Measurements from ENCODE around the gene PHACTR2.

Gene PHACTR2

GRCh38 chr6:143675382-143675900 is 2.3 kb upstream of the PHACTR2 start:
- Histone ChIP-seq H3K9me3 (ENCODE audit: control insufficient read depth, low read length) (no peaks in the 10 kb centered on the region), H3K36me3 (ENCODE audit: control insufficient read depth, insufficient read depth, low read length) (no peaks in the 10 kb centered on the region), H3K4me1 (ENCODE audit: control insufficient read depth, insufficient read depth, low read length, poor library complexity, severe bottlenecking) (peaks cover 42% of the 10 kb centered on the region), H3K4me3 (ENCODE audit: extremely low read depth, insufficient read depth, low read length, poor library complexity, severe bottlenecking) (no peak overlapping the region), H3K27ac (ENCODE audit: low read depth, low read length, severe bottlenecking) (peak overlapping the region; percentile 43)

DNA sequence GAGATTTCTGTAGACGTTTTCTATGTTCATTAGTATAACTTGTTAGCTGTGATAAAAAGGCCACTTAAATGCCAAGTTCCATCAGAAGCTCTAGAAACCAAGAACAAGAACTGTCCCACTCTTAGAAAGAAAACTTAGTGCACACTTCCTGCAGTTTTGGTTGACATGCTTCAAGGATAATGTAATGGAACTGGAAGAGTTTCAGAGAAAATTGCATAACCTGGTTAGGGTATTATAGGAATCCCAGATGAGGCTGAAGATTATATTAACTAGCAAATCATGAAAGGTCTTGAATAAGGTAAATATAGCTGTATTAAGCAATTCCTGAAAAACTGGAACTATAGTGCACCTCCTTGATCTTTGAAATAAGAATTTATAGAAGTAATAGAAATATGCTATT is 1.8 kb upstream of the PHACTR2 start:
- H3K4me3 ChIP-seq (ENCODE audit: extremely low read depth, insufficient read depth, low read length, poor library complexity, severe bottlenecking) = no peak overlapping the region
- no peaks in the 10 kb centered on the region for H3K36me3 ChIP-seq (ENCODE audit: control insufficient read depth, insufficient read depth, low read length)
- H3K4me1 ChIP-seq (ENCODE audit: control insufficient read depth, insufficient read depth, low read length, poor library complexity, severe bottlenecking) = peaks cover 44% of the 10 kb centered on the region
- peak overlapping the region; percentile 29 for H3K27ac ChIP-seq (ENCODE audit: low read depth, low read length, severe bottlenecking)
- no peaks in the 10 kb centered on the region for H3K9me3 ChIP-seq (ENCODE audit: control insufficient read depth, low read length)
- 20% methylated on average over 1 of the region's 1 CpG; no CpG with 5 or more reads in 1 of the 2 experiments for WGBS, 2 experiments (ENCODE audit: insufficient coverage in 2 of 2)

GRCh38 chr6:143676437-143677045 is 1.2 kb upstream of the PHACTR2 start:
- Histone ChIP-seq H3K4me1 (ENCODE audit: control insufficient read depth, insufficient read depth, low read length, poor library complexity, severe bottlenecking) (peaks cover 44% of the 10 kb centered on the region), H3K9me3 (ENCODE audit: control insufficient read depth, low read length) (peaks cover 2% of the 10 kb centered on the region), H3K36me3 (ENCODE audit: control insufficient read depth, insufficient read depth, low read length) (peaks cover under 1% of the 10 kb centered on the region), H3K27ac (ENCODE audit: low read depth, low read length, severe bottlenecking) (no peak overlapping the region), H3K4me3 (ENCODE audit: extremely low read depth, insufficient read depth, low read length, poor library complexity, severe bottlenecking) (no peak overlapping the region)
- WGBS, 2 experiments (ENCODE audit: insufficient coverage in 2 of 2) = 20% methylated on average over 1 of the region's 4 CpGs; no CpG with 5 or more reads in 1 of the 2 experiments

- peaks cover 10% of the 10 kb centered on the region for H3K9me3 ChIP-seq (ENCODE audit: control insufficient read depth, low read length)
- 0% methylated on average over 1 of the region's 9 CpGs; no CpG with 5 or more reads in 1 of the 2 experiments for WGBS, 2 experiments (ENCODE audit: insufficient coverage in 2 of 2)
- H3K4me3 ChIP-seq (ENCODE audit: extremely low read depth, insufficient read depth, low read length, poor library complexity, severe bottlenecking) = peak overlapping the region; percentile 56
- H3K4me1 ChIP-seq (ENCODE audit: control insufficient read depth, insufficient read depth, low read length, poor library complexity, severe bottlenecking) = peaks cover 44% of the 10 kb centered on the region
- peaks cover 9% of the 10 kb centered on the region for H3K36me3 ChIP-seq (ENCODE audit: control insufficient read depth, insufficient read depth, low read length)
- H3K27ac ChIP-seq (ENCODE audit: low read depth, low read length, severe bottlenecking) = peak overlapping the region; percentile 94
These were observed 231 bp upstream of the PHACTR2 start for GRCh38 chr6:143677577-143677890.

DNA sequence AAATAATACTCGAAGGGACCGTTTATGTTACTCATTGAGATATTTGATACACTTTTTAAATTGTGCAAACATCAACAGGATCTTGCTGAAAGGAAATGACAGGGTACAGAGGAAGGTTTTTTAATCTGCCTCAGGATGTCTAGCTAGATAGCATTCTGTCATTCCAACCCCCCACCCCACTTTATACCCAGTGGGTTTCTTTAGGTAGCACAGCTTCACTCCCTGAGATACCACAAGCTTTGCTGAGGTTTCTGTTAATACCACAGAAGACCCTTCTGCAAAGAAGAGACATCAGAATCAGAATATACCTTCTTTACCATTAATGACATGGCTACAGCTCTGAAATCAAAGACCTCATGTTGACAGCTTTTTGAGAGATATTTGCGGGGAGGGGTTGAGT is 1.3 kb downstream of the PHACTR2 start:
- Histone ChIP-seq H3K4me1 (ENCODE audit: control insufficient read depth, insufficient read depth, low read length, poor library complexity, severe bottlenecking) (peaks cover 32% of the 10 kb centered on the region), H3K27ac (ENCODE audit: low read depth, low read length, severe bottlenecking) (peak overlapping the region; percentile 94), H3K9me3 (ENCODE audit: control insufficient read depth, low read length) (peaks cover 22% of the 10 kb centered on the region), H3K4me3 (ENCODE audit: extremely low read depth, insufficient read depth, low read length, poor library complexity, severe bottlenecking) (peak overlapping the region; percentile 56), H3K36me3 (ENCODE audit: control insufficient read depth, insufficient read depth, low read length) (peaks cover 15% of the 10 kb centered on the region)
- no CpG with 5 or more reads among the region's 3 CpGs for WGBS, 2 experiments (ENCODE audit: insufficient coverage in 2 of 2)

DNA sequence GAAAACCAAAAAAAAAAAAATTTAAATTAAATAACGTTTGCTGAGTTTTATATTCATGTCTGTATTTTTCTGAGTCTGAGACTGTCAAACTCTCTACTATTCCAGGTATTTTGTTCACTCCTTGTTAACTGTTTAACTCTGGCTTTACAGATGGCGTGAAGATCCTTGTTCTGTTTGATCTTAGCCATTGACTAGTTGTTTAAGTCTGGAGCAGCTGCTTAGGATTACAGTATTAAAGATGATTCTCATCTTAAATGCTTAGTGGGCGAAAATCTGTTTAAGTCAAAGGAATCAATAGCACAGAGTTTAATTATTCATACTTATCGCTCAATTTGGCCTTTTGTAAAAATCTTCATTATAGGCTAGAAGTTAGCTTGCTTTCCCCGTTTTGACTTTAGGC is 2.4 kb downstream of the PHACTR2 start:
- H3K36me3 ChIP-seq (ENCODE audit: control insufficient read depth, insufficient read depth, low read length) = peaks cover 15% of the 10 kb centered on the region
- peaks cover 22% of the 10 kb centered on the region for H3K9me3 ChIP-seq (ENCODE audit: control insufficient read depth, low read length)
- WGBS, 2 experiments (ENCODE audit: insufficient coverage in 2 of 2) = 65% methylated on average over 2 of the region's 5 CpGs; no CpG with 5 or more reads in 1 of the 2 experiments
- H3K4me3 ChIP-seq (ENCODE audit: extremely low read depth, insufficient read depth, low read length, poor library complexity, severe bottlenecking) = peak overlapping the region; percentile 56
- no peak overlapping the region for H3K27ac ChIP-seq (ENCODE audit: low read depth, low read length, severe bottlenecking)
- H3K4me1 ChIP-seq (ENCODE audit: control insufficient read depth, insufficient read depth, low read length, poor library complexity, severe bottlenecking) = peaks cover 24% of the 10 kb centered on the region

GRCh38 chr6:143682805-143683204 is 5.0 kb downstream of the PHACTR2 start:
- Histone ChIP-seq H3K27ac (ENCODE audit: low read depth, low read length, severe bottlenecking) (no peak overlapping the region), H3K4me1 (ENCODE audit: control insufficient read depth, insufficient read depth, low read length, poor library complexity, severe bottlenecking) (peaks cover 6% of the 10 kb centered on the region), H3K4me3 (ENCODE audit: extremely low read depth, insufficient read depth, low read length, poor library complexity, severe bottlenecking) (no peak overlapping the region), H3K36me3 (ENCODE audit: control insufficient read depth, insufficient read depth, low read length) (peaks cover 18% of the 10 kb centered on the region), H3K9me3 (ENCODE audit: control insufficient read depth, low read length) (peaks cover 22% of the 10 kb centered on the region)
- WGBS, 2 experiments (ENCODE audit: insufficient coverage in 2 of 2) = 90% methylated on average over 2 of the region's 3 CpGs; no CpG with 5 or more reads in 1 of the 2 experiments

- Histone ChIP-seq H3K9me3 (ENCODE audit: control insufficient read depth, low read length) (peaks cover 22% of the 10 kb centered on the region), H3K4me1 (ENCODE audit: control insufficient read depth, insufficient read depth, low read length, poor library complexity, severe bottlenecking) (peaks cover 6% of the 10 kb centered on the region), H3K4me3 (ENCODE audit: extremely low read depth, insufficient read depth, low read length, poor library complexity, severe bottlenecking) (no peak overlapping the region), H3K27ac (ENCODE audit: low read depth, low read length, severe bottlenecking) (no peak overlapping the region), H3K36me3 (ENCODE audit: control insufficient read depth, insufficient read depth, low read length) (peaks cover 29% of the 10 kb centered on the region)
- 100% methylated on average over 1 of the region's 1 CpG for WGBS, 2 experiments (ENCODE audit: insufficient coverage in 2 of 2)
These were observed 6.7 kb downstream of the PHACTR2 start for GRCh38 chr6:143684486-143684885.

DNA sequence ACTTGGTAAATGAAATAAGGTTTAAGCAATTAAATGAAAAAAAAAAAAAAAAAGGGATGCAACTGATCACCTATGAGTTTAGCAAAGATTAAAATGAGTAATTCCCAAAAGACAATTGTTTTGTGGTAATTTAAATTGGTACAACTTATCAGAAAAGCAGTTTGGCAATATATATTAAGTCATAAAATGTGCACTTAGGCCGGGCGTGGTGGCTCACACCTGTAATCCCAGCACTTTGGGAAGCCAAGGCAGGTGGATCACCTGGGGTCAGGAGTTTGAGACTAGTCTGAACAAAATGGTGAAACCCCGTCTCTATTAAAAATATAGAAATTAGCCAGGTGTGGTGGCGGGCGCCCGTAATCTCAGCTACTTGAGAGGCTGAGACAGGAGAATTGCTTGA is 7.9 kb downstream of the PHACTR2 start:
- H3K4me3 ChIP-seq (ENCODE audit: extremely low read depth, insufficient read depth, low read length, poor library complexity, severe bottlenecking) = no peak overlapping the region
- H3K27ac ChIP-seq (ENCODE audit: low read depth, low read length, severe bottlenecking) = no peak overlapping the region
- peaks cover 22% of the 10 kb centered on the region for H3K9me3 ChIP-seq (ENCODE audit: control insufficient read depth, low read length)
- H3K4me1 ChIP-seq (ENCODE audit: control insufficient read depth, insufficient read depth, low read length, poor library complexity, severe bottlenecking) = no peaks in the 10 kb centered on the region
- peaks cover 29% of the 10 kb centered on the region for H3K36me3 ChIP-seq (ENCODE audit: control insufficient read depth, insufficient read depth, low read length)
- 97 to 100% methylated on average over 2 to 4 of the region's 6 CpGs for WGBS, 2 experiments (ENCODE audit: insufficient coverage in 2 of 2)

DNA sequence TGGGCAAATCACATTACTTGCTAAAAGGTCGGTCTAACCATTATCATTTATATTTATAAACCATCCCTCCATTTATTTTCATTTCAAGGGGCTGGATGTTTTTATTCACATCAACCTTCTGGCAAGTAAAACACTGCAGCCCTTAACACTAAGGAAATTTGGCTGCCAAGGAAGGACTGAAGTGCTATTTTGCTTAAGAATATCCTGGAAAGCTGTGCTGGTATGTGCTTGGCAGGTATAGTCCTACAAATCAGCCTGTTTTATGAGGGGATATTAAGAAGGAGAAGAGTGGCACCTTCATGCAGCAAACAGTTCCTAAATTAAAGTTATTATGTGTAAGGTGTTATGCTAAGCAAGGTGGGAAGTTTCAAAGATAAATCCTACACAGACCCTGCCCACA is 9.8 kb downstream of the PHACTR2 start:
- Histone ChIP-seq H3K4me3 (ENCODE audit: extremely low read depth, insufficient read depth, low read length, poor library complexity, severe bottlenecking) (no peak overlapping the region), H3K4me1 (ENCODE audit: control insufficient read depth, insufficient read depth, low read length, poor library complexity, severe bottlenecking) (peaks cover 11% of the 10 kb centered on the region), H3K27ac (ENCODE audit: low read depth, low read length, severe bottlenecking) (no peak overlapping the region), H3K36me3 (ENCODE audit: control insufficient read depth, insufficient read depth, low read length) (peaks cover 20% of the 10 kb centered on the region), H3K9me3 (ENCODE audit: control insufficient read depth, low read length) (peaks cover 12% of the 10 kb centered on the region)
- 67 to 85% methylated on average over 1 of the region's 1 CpG for WGBS, 2 experiments (ENCODE audit: insufficient coverage in 2 of 2)

DNA sequence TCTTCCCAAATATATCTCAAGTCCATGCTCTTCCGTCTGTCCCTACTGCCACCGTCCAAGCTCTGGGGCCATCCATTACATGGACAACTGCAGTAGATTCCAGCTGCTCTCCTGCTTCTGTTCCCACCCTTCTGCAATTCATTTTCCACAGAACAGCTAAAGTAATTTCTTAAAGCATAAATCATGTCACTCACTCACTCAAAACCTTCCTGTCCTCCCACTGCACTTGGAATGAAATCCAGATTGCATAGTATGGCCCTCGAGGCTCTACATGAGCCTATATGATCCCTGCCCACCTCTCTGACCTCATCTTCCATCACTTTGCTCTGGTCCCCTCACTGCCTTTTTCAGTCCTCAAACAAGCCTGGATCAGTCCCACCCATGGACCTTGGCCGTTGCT is 10.9 kb downstream of the PHACTR2 start:
- Histone ChIP-seq H3K9me3 (ENCODE audit: control insufficient read depth, low read length) (peaks cover 1% of the 10 kb centered on the region), H3K27ac (ENCODE audit: low read depth, low read length, severe bottlenecking) (no peak overlapping the region), H3K4me1 (ENCODE audit: control insufficient read depth, insufficient read depth, low read length, poor library complexity, severe bottlenecking) (peaks cover 11% of the 10 kb centered on the region), H3K36me3 (ENCODE audit: control insufficient read depth, insufficient read depth, low read length) (peaks cover 15% of the 10 kb centered on the region), H3K4me3 (ENCODE audit: extremely low read depth, insufficient read depth, low read length, poor library complexity, severe bottlenecking) (no peak overlapping the region)
- WGBS, 2 experiments (ENCODE audit: insufficient coverage in 2 of 2) = 93 to 94% methylated on average over 4 of the region's 4 CpGs

All from mesodermal cell (in vitro differentiated cells).